GM06990 (cell line): Measurements from ENCODE around the gene MSMB.
"Not testable (repeated sequence)": the region's sequence is repeated elsewhere in the genome, so short reads cannot be mapped to it uniquely, and the experiment has no call there.

Source experiments
- DNase-seq: peaks from one replicate; pipeline ENCODE4 v3.0.0-alpha.2; 2011; ENCODE audit not compliant: insufficient read length; ENCODE audit errors: extremely low read depth
- H3K27me3 ChIP-seq: replicated peaks from 2 replicates; pipeline ENCODE4 v1.6.0; 2011; ENCODE audit warnings: low read length; ENCODE audit not compliant: control insufficient read depth, insufficient read depth
- H3K36me3 ChIP-seq: 2 replicates; pipeline ENCODE4 v1.5.1; 2011; ENCODE audit warnings: low read length; ENCODE audit not compliant: control insufficient read depth, insufficient read depth
- H3K4me3 ChIP-seq: replicated peaks from 2 replicates; pipeline ENCODE4 v1.5.1; 2011; ENCODE audit warnings: low read depth, mild to moderate bottlenecking, control low read depth, low read length
- CTCF ChIP-seq: IDR thresholded peaks from 2 replicates; pipeline ENCODE4 v1.5.1; 2011; ENCODE audit warnings: low read length, control low read depth, mild to moderate bottlenecking, inconsistent platforms; ENCODE audit not compliant: insufficient read depth, poor library complexity, severe bottlenecking

The MSMB gene

DNA sequence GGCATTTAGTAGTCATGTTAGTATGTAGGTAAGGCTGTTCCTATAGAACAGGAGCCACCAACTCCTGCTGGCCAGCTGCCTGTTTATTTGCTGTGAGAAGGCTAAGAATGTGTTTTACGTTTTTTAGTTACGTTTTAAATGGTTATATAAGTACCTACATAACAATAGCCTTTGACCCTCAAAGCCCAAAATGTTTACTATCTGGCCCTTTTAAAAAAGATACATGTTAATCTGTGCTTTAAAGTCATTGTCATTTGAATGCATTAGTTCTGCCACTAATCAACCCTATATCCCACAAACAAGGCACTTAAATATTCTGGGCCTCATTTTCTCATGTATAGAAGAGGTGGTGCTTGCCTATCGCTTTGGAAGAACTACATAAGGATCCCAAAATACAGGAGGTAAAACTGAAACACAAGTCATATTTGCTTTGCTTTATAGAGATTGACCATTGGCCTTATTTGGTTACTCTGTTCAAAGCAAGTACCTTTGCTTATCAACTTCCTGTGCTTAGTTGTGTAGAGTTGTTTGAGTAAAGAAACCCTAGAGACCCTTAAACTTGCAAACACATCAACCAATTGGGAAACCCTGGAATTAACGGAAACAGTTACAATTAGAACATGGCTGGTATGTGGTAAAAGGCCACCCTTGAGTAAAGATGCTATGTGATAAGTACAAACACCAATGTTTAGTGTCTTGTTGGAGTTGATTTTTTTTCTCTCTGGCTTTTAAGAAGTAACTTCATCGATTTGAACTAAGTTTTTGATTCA lies 47.9 kb downstream of the MSMB start:
- H3K36me3 ChIP-seq = peaks cover 10% of the 10 kb centered on the region
- TF ChIP-seq CTCF = no peak

DNA sequence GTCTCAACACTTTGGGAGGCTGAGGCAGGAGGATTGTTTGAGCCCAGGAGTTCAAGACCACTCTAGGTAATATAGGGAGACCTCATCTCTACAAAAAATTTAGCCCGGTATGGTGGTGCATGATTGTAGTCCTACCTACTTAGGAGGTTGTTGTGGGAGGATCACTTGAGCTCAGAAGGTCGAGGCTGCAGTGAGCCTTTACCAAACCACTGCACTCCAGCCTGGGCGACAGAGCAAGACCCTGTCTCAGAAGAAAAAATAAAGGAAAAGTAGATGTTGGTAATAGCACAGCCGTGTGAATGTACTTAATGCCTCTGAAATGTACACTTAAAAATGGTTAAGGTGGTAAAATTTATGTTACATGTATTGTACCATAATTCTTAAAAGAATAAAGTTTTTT lies 48.5 kb downstream of the MSMB start:
- Histone ChIP-seq H3K36me3 (peaks cover 9% of the 10 kb centered on the region), H3K27me3 (no peaks in the 10 kb centered on the region)
- DNase-seq = no peak

More for the DNA sequence above, 47.9 kb downstream of the MSMB start:
- DNase-seq = no peak
- Histone ChIP-seq H3K27me3 (no peaks in the 10 kb centered on the region), H3K4me3 (no peak overlapping the region)

DNA sequence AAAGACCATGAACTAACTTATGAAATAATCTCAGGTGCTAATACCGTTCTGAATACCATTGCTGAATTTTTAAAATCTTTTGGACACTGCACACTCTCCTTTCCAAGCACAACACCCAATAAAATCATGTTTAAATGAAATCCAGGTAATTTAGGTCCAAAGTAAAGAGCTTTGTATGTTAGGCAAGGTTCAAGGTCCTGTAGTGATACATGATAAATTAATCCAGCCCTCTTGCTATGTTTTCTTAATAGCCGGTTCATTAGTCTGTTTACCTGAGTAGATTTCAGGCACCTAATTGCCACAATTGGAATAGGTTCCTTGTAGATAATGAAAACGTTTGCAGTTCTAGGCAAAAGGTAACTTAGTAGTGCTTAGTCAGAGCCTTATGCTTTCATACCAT lies 60.5 kb downstream of the MSMB start:
- H3K4me3 ChIP-seq, H3K36me3 ChIP-seq, DNase-seq, H3K27me3 ChIP-seq: not testable (repeated sequence)

More for the DNA sequence above, 48.5 kb downstream of the MSMB start:
- no peak overlapping the region for H3K4me3 ChIP-seq
- no peak for TF ChIP-seq CTCF

GRCh38 chr10:45984473-45984872 lies 61.6 kb downstream of the MSMB start:
- DNase-seq, H3K36me3 ChIP-seq, H3K27me3 ChIP-seq, H3K4me3 ChIP-seq: not testable (repeated sequence)

- not testable (repeated sequence) for DNase-seq, H3K4me3 ChIP-seq, H3K36me3 ChIP-seq, H3K27me3 ChIP-seq
These were observed 62.4 kb downstream of the MSMB start for GRCh38 chr10:45983538-45984186.
